Urothelium cell line (cell line): Measurements from ENCODE around the gene TEX29.

Source experiments
- DNase-seq: peaks from one replicate; pipeline ENCODE4 v3.0.0; 2011; ENCODE audit warnings: low spot score, mixed read lengths
- FAIRE-seq: peaks from 2 replicates; lab custom pipeline; 2011; peaks lifted over from hg19 to GRCh38; lab: Jason Lieb, UNC

Gene TEX29

GRCh38 chr13:111339366-111340143, 19.1 kb downstream of the TEX29 start:
- DNase-seq (no peak), FAIRE-seq (no peak)

- DNase-seq = no peak
Observed at GRCh38 chr13:111341886-111342285, 21.4 kb downstream of the TEX29 start.

DNA sequence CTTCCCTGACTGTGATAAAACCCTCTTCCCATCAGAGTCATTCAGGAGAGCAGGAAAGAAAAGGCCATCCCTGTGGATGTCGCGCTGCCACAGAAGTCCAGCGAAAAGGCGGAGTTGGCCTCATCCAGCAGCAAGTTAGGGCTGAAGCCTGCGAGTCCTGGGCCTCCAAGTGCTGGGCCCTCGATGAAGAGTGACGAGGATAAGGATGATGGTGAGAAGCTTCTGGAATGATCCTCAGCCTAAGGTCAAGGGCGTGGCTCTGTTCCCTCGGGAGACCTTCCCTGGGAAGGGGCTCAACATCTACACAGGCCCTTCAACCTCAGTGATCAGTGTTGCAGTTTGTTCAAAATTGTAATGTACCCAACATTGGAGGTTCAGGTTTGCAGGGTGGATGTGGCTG, 22.3 kb downstream of the TEX29 start:
- DNase-seq (no peak), FAIRE-seq (no peak)

More at GRCh38 chr13:111341886-111342285, 21.4 kb downstream of the TEX29 start:
- no peak for FAIRE-seq

- no peak for FAIRE-seq
Observed at GRCh38 chr13:111343186-111343805, 22.9 kb downstream of the TEX29 start.

GRCh38 chr13:111344471-111345191, 24.2 kb downstream of the TEX29 start:
- no peak for FAIRE-seq
- DNase-seq = no peak

More at GRCh38 chr13:111343186-111343805, 22.9 kb downstream of the TEX29 start:
- no peak for DNase-seq

GRCh38 chr13:111345682-111346081, 25.2 kb downstream of the TEX29 start:
- FAIRE-seq = no peak

DNA sequence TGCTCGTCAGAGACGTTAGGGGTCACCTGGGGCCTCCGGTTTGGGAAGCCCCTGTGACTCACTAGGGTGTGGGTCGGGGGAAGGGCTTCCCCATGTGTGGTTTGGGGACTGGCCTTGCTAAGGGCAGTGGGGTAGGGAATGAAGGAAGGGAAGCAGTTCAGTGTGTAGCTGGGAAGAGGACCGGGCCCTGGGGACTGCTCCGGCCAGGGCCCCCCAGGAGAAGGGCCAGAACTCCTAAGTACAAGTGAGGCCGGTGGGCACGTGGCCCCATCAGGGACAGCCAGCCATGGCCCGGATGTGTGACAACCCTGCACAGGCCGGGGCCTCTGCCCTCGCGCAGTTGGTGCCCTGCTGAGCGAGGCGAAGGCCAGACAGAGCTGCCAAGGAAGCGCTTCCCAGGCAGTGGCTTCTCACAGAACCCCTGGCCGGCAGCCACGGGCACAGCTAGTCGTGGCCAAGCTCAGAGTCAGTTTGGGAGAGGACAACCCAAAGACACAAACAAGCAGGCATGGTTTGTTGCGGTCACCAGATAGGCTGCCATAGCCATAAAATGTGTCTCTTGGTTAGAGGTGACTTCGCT, 25.7 kb downstream of the TEX29 start:
- FAIRE-seq (no peak), DNase-seq (no peak)

More at GRCh38 chr13:111345682-111346081, 25.2 kb downstream of the TEX29 start:
- no peak for DNase-seq

DNA sequence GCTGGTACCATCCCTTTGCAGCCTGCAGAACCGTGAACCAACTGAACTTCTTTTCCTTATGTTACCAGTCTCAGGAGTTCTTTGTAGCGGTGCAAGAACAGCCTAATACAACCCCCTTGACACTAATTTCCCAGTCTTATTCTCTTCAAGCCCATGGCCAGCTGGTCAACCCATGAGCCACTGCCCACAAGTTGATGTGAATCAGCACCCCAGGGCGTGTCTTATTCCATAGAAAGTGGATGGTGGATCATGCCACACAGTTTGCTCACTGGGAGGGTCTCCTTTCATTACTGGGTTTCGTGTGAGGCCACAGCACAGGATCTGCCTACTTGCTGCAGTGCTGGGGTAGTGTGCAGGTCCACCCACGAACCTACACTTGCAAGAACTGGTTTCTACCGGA, 27.0 kb downstream of the TEX29 start:
- no peak for FAIRE-seq
- DNase-seq = no peak

DNA sequence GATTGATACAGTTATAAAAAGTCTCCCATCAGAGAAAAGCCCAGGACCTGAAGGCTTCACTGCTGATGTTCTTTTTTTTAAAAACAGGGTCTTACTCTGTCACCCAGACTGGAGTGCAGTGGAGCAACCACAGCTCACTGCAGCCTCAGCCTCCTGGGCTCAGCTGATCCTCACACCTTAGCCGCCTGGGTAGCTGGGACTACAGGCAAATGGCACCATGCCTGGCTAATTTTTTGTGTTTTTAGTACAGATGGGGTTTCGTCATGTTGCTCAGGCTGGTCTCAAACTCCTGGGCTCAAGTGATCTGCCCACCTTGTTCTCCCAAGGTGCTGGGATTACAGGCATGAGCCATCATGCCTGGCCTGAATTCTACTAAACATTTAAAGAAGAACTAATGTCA, 33.1 kb downstream of the TEX29 start:
- DNase-seq = no peak
- FAIRE-seq = no peak

GRCh38 chr13:111354789-111355188, 34.3 kb downstream of the TEX29 start:
- DNase-seq (no peak), FAIRE-seq (no peak)

GRCh38 chr13:111356795-111357194, 36.4 kb downstream of the TEX29 start:
- DNase-seq = no peak
- FAIRE-seq = no peak

DNA sequence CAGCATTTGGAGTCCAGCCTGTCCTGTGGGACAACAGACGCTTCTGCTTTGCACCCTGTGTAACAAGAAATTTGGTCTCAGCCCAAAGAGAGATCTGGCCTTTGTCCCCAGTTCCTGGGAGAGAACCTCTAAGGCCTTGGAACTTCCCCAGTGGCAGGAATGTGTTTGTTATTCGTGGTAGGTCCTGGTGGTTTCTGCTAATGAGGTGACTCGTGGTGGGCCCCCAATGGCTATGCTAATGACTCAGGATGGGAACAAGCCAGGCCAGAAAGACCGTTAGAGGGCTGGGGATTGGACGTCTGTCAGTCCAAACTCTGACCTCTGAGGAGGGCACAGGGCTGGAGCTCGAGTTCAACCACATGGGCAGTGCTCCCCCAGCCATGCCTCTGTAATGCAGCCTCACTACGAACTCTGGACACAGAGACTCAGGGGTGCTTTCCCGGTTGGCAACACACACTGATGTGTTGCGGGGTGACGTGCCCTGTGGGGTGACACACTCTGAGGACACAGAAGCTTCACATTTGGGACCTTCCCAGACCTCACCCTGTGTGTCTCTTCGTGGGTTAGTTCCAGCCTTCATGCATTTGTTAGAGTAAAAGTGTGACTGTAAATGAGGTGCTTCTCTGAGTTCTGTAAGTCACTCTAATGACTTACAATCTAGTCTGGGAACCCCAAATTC, 38.9 kb downstream of the TEX29 start:
- DNase-seq (no peak), FAIRE-seq (no peak)

DNA sequence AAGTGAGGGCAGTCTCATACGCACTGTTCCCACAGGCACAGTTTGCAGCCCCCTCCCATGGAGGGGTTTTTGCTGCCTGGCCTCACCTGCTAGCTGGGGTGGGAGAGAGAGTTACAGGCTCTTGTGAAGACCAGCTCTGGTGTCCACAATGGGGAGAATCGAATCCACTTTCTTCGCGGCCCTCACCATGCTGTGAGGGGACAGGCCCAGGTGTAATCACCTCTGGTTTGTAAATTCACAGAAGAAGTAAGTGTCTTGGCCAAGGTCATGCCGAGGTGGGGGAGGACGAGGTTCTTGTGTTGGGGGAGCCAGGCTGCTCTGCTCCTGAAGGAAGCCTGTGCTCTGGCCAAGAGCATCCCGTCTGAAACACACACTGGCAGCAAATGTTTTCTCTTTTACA, 39.5 kb downstream of the TEX29 start:
- DNase-seq (no peak), FAIRE-seq (no peak)

GRCh38 chr13:111360452-111360851, 40.0 kb downstream of the TEX29 start:
- FAIRE-seq = no peak
- DNase-seq = no peak

DNA sequence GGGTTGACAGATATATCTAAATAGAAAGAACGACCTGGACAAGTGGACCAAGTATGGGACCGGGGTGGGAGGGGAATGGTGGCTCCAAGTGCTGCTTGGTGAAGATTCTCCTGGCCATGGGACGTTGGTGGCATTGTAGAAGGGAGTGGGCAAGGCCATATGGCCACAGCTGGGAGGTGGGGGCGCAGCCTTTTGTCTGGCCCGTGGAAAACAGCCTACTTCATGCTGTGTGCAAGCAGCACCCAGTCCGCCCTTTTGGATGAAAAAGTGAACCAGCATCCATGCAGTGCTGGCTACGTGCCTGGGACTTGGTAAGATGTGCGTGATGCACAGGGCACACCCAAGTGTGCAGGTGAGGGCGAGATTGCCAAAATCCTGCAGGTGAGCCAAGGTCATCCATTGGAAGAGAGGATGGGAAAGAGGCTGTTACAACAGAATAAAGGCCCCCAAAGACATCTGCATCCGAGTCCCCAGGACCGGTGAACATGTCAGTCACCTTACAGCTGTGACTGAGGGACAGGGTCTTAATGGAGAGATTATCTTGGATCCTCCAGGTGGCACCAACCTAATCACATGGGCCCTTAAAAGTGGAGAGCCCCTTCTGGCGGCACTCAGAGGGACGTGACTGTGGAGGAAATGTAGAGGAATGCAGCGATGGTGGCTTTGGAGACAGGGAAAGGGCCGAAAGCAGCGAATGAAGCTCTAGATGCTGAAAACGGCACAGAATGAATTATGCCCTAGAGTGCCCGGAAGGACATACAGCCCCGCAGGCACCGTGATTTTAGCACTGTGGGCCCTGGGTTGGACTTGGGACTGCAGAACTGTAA, 40.8 kb downstream of the TEX29 start:
- FAIRE-seq (no peak), DNase-seq (no peak)

GRCh38 chr13:111361873-111362648, 41.6 kb downstream of the TEX29 start:
- no peak for DNase-seq
- FAIRE-seq = no peak

- DNase-seq (no peak), FAIRE-seq (no peak)
Observed at GRCh38 chr13:111363121-111363520, 42.7 kb downstream of the TEX29 start.

DNA sequence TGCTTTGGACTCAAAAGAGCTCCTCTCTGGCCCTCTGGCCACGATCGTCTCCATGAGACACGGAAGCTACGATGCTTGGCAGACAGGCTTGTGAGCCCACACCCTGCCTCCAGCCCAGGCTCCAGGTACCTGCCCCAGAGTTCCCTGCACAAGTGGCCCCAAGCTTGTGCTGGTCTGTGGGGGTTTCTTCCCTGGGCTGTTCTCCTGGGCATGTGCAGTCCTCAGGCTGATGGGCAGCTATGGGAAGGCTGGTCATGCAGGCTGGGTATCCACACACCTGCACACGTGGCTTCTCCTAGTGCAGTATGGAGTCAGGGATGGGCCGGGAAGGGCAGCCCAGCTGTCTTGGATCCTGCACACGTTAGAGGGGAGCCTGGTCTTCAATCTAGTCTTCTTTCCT, 43.1 kb downstream of the TEX29 start:
- no peak for DNase-seq
- FAIRE-seq = no peak
